H9 (cell line): ENCODE data around the gene KCNQ2. TPM values are rescaled to one million over a fixed set of nuclear protein-coding genes. Genes with fewer than 3 reads are reported as not detected.

Experiments
- DNase-seq: peaks from one replicate; pipeline ENCODE4 v3.0.0-alpha.2; 2017
- H2AFZ ChIP-seq: one replicate; pipeline ENCODE4 v1.6.1; 2013; ENCODE audit warnings: mild to moderate bottlenecking, low read length, control low read depth, moderate library complexity
- H2AK5ac ChIP-seq: 2 replicates; pipeline ENCODE4 v1.6.1; 2013; ENCODE audit warnings: low read length, control low read depth, mixed read lengths; ENCODE audit not compliant: insufficient read length
- H2BK120ac ChIP-seq: one replicate; pipeline ENCODE4 v1.6.1; 2013; ENCODE audit warnings: low read depth, mild to moderate bottlenecking, low read length, control low read depth, inconsistent platforms; ENCODE audit not compliant: poor library complexity, severe bottlenecking
- H2BK12ac ChIP-seq: 2 replicates; pipeline ENCODE4 v1.6.1; 2013; ENCODE audit warnings: low read length, control low read depth, mixed read lengths, low read depth; ENCODE audit not compliant: insufficient read length
- H2BK15ac ChIP-seq: 2 replicates; pipeline ENCODE4 v1.6.1; 2013; ENCODE audit warnings: low read depth, low read length, control low read depth
- H2BK20ac ChIP-seq: one replicate; pipeline ENCODE4 v1.6.1; 2013; ENCODE audit warnings: low read depth, mild to moderate bottlenecking, low read length, control low read depth, inconsistent platforms; ENCODE audit not compliant: poor library complexity, severe bottlenecking
- H2BK5ac ChIP-seq: 2 replicates; pipeline ENCODE4 v1.6.1; 2013; ENCODE audit warnings: low read length, control low read depth, mixed read lengths; ENCODE audit not compliant: insufficient read length
- H3K14ac ChIP-seq: 2 replicates; pipeline ENCODE4 v1.6.1; 2013; ENCODE audit warnings: low read length, control low read depth; ENCODE audit not compliant: insufficient read depth
- H3K18ac ChIP-seq: 2 replicates; pipeline ENCODE4 v1.6.1; 2013; ENCODE audit warnings: low read depth, mild to moderate bottlenecking, mixed read lengths, low read length, control low read depth; ENCODE audit not compliant: insufficient read length
- H3K23ac ChIP-seq: 2 replicates; pipeline ENCODE4 v1.6.1; 2013; ENCODE audit warnings: low read length, control low read depth, mixed read lengths, low read depth; ENCODE audit not compliant: insufficient read length
- H3K23me2 ChIP-seq: 2 replicates; pipeline ENCODE4 v1.6.1; 2013; ENCODE audit warnings: low read depth, mild to moderate bottlenecking, mixed read lengths, low read length, control low read depth; ENCODE audit not compliant: insufficient read length, poor library complexity, severe bottlenecking
- H3K27ac ChIP-seq: 2 replicates; pipeline ENCODE4 v1.5.1; 2013; ENCODE audit warnings: low read length, control low read depth, mixed read lengths, low read depth; ENCODE audit not compliant: insufficient read length
- H3K27me3 ChIP-seq: 2 replicates; pipeline ENCODE4 v1.6.1; 2013; ENCODE audit warnings: low read length, control low read depth, inconsistent platforms; ENCODE audit not compliant: insufficient read depth
- H3K4ac ChIP-seq: 2 replicates; pipeline ENCODE4 v1.6.1; 2013; ENCODE audit warnings: low read depth, mild to moderate bottlenecking, control low read depth, inconsistent platforms, low read length, moderate library complexity
- H3K4me1 ChIP-seq: 2 replicates; pipeline ENCODE4 v1.6.1; 2013; ENCODE audit warnings: low read length, control low read depth, inconsistent platforms; ENCODE audit not compliant: insufficient read depth
- H3K4me2 ChIP-seq: 2 replicates; pipeline ENCODE4 v1.6.1; 2013; ENCODE audit warnings: low read length, control low read depth, mixed read lengths; ENCODE audit not compliant: insufficient read length, insufficient read depth
- H3K56ac ChIP-seq: 2 replicates; pipeline ENCODE4 v1.6.1; 2013; ENCODE audit warnings: low read depth, mild to moderate bottlenecking, mixed read lengths, low read length, control low read depth; ENCODE audit not compliant: insufficient read length
- H3K79me1 ChIP-seq: 2 replicates; pipeline ENCODE4 v1.6.1; 2013; ENCODE audit warnings: low read depth, mild to moderate bottlenecking, moderate library complexity, low read length, control low read depth, inconsistent platforms; ENCODE audit not compliant: insufficient read depth, poor library complexity, severe bottlenecking
- H3K79me2 ChIP-seq: 2 replicates; pipeline ENCODE4 v1.6.1; 2013; ENCODE audit warnings: low read length, control low read depth, inconsistent platforms; ENCODE audit not compliant: insufficient read depth
- H3K9ac ChIP-seq: 2 replicates; pipeline ENCODE4 v1.6.1; 2013; ENCODE audit warnings: low read length, control low read depth, mixed read lengths; ENCODE audit not compliant: insufficient read length; ENCODE audit errors: extremely low read depth
- H3K9me3 ChIP-seq: one replicate; pipeline ENCODE4 v1.6.1; 2013; ENCODE audit warnings: low read depth, low read length, inconsistent platforms; ENCODE audit not compliant: control insufficient read depth
- H3T11ph ChIP-seq: one replicate; pipeline ENCODE4 v1.6.1; 2013; ENCODE audit warnings: mild to moderate bottlenecking, low read length, control low read depth, inconsistent platforms
- H4K20me1 ChIP-seq: one replicate; pipeline ENCODE4 v1.6.1; 2013; ENCODE audit not compliant: control insufficient read depth, insufficient read length, insufficient read depth
- H4K5ac ChIP-seq: 2 replicates; pipeline ENCODE4 v1.6.1; 2013; ENCODE audit warnings: low read depth, mild to moderate bottlenecking, mixed read lengths, low read length, control low read depth; ENCODE audit not compliant: insufficient read length
- H4K8ac ChIP-seq: replicated peaks from 2 replicates; pipeline ENCODE4 v1.6.1; 2013; ENCODE audit warnings: low read length, control low read depth, mixed read lengths, low read depth; ENCODE audit not compliant: insufficient read length
- H4K91ac ChIP-seq: 2 replicates; pipeline ENCODE4 v1.6.1; 2013; ENCODE audit warnings: low read depth, mild to moderate bottlenecking, moderate library complexity, mixed read lengths, low read length, control low read depth; ENCODE audit not compliant: insufficient read length
- H3K27ac Mint-ChIP-seq, 3 experiments: 2 replicates in 2 of 3; 3 replicates in 1 of 3; pipeline ENCODE4 v1.8.0; 2020 to 2021; ENCODE audit warnings: mixed read lengths in 3 of 3, mild to moderate bottlenecking in 1 of 3, moderate library complexity in 1 of 3
- H3K27me3 Mint-ChIP-seq: 2 replicates; pipeline ENCODE4 v1.8.0; 2021; ENCODE audit warnings: low read depth, mild to moderate bottlenecking, moderate library complexity, mixed read lengths
- H3K36me3 Mint-ChIP-seq, 3 experiments: 2 replicates in 2 of 3; 3 replicates in 1 of 3; pipeline ENCODE4 v1.8.0; 2020 to 2021; ENCODE audit warnings: low read depth in 3 of 3, mixed read lengths in 3 of 3; ENCODE audit not compliant: insufficient read depth in 1 of 3
- H3K4me1 Mint-ChIP-seq, 2 experiments: 2 replicates each; pipeline ENCODE4 v1.8.0; 2020; ENCODE audit warnings: mixed read lengths in 2 of 2
- H3K4me3 Mint-ChIP-seq, 2 experiments: 2 replicates in 1 of 2; 3 replicates in 1 of 2; pipeline ENCODE4 v1.8.0; 2020 to 2021; ENCODE audit warnings: mild to moderate bottlenecking in 2 of 2, mixed read lengths in 2 of 2, moderate library complexity in 1 of 2
- H3K9me3 Mint-ChIP-seq, 2 experiments: 2 replicates in 1 of 2; 3 replicates in 1 of 2; pipeline ENCODE4 v1.8.0; 2020; ENCODE audit warnings: mild to moderate bottlenecking in 2 of 2, mixed read lengths in 2 of 2, moderate library complexity in 1 of 2
- WGBS: extraction: QIAGEN DNeasy Blood & Tissue Kit; methylation state at CpG from one replicate; pipeline ENCODE4 v1.1.7; 2013; ENCODE audit warnings: missing lambda C conversion rate, low lambda C conversion rate, mixed read lengths; ENCODE audit not compliant: insufficient read length; ENCODE audit errors: extremely low coverage; 5-methylcytosine and 5-hydroxymethylcytosine counted together
- total RNA-seq: library from RNA; stranded (reverse); gene quantifications from 2 replicates; pipeline ENCODE4 v1.2.1, GENCODE V29; 2021
- TF ChIP-seq, protein P1 (sequence below): fragments of 200-600 bp; sonication (generic); conservative IDR thresholded peaks from 3 replicates; pipeline ENCODE4 v1.8.0; 2021; ENCODE audit warnings: antibody characterized with exemption, mild to moderate bottlenecking

KCNQ2 gene
- total RNA-seq, 1 experiment from 2014 or later: 69.2 TPM

GRCh38 chr20:63364801-63365585 is 107.5 kb downstream of the KCNQ2 start:
- Mint-ChIP-seq H3K4me1 (peaks cover 13 to 27% of the 10 kb centered on the region in 2 experiments), H3K4me3 (no peak overlapping the region), H3K9me3 (no peaks in the 10 kb centered on the region; a peak in 1 of 5 replicates), H3K36me3 (no peaks in the 10 kb centered on the region), H3K27ac (no peak overlapping the region; a peak in 1 of 7 replicates), H3K27me3 (peaks cover 26% of the 10 kb centered on the region)
- Histone ChIP-seq H3K23me2 (peaks cover 6% of the 10 kb centered on the region), H2BK5ac (no peak overlapping the region), H3K79me2 (no peaks in the 10 kb centered on the region), H2BK12ac (no peak overlapping the region), H3K4me2 (no peak overlapping the region), H4K20me1 (peaks cover 2% of the 10 kb centered on the region), H3K56ac (no peak overlapping the region), H3T11ph (no peak overlapping the region), H3K27ac (no peak overlapping the region), H2BK20ac (no peak overlapping the region), H2AFZ (no peak overlapping the region), H2AK5ac (no peak overlapping the region), H3K14ac (no peak overlapping the region; the same call in 1 of the 2 replicates), H3K79me1 (no peaks in the 10 kb centered on the region), H3K4me1 (no peaks in the 10 kb centered on the region; the same call in 1 of the 2 replicates), H4K5ac (no peak overlapping the region), H3K4ac (no peak overlapping the region), H2BK15ac (no peak overlapping the region), H3K9me3 (no peaks in the 10 kb centered on the region), H3K9ac (no peak overlapping the region), H3K23ac (no peak overlapping the region), H4K91ac (no peak overlapping the region), H3K27me3 (no peaks in the 10 kb centered on the region; the same call in 1 of the 2 replicates), H4K8ac (no peak overlapping the region), H2BK120ac (no peak overlapping the region), H3K18ac (no peak overlapping the region)
- no CpG with 5 or more reads among the region's 20 CpGs for WGBS
- TF ChIP-seq, protein P1, sequence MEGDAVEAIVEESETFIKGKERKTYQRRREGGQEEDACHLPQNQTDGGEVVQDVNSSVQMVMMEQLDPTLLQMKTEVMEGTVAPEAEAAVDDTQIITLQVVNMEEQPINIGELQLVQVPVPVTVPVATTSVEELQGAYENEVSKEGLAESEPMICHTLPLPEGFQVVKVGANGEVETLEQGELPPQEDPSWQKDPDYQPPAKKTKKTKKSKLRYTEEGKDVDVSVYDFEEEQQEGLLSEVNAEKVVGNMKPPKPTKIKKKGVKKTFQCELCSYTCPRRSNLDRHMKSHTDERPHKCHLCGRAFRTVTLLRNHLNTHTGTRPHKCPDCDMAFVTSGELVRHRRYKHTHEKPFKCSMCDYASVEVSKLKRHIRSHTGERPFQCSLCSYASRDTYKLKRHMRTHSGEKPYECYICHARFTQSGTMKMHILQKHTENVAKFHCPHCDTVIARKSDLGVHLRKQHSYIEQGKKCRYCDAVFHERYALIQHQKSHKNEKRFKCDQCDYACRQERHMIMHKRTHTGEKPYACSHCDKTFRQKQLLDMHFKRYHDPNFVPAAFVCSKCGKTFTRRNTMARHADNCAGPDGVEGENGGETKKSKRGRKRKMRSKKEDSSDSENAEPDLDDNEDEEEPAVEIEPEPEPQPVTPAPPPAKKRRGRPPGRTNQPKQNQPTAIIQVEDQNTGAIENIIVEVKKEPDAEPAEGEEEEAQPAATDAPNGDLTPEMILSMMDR: no peak
- DNase-seq: no peak
